Measurements from ENCODE around the gene TNP1. TPM values are rescaled to one million over a fixed set of nuclear protein-coding genes. Genes with fewer than 3 reads are reported as not detected.

The TNP1 gene
- total RNA-seq, 1 donor from 2014 or later: not detected

- peak overlapping the region; percentile 53 for H3K27ac ChIP-seq
- H3K36me3 ChIP-seq: no peaks in the 10 kb centered on the region
- H3K27me3 ChIP-seq: no peaks in the 10 kb centered on the region
- peaks cover 7% of the 10 kb centered on the region for H3K4me1 ChIP-seq
- TF ChIP-seq CTCF (IDR thresholded peaks at IDR 0.05) (no peak), POLR2AphosphoS5 (IDR thresholded peaks at IDR 0.05; ENCODE audit: insufficient read depth in 1 of 2, low read depth in 1 of 2) (no peak), POLR2A (IDR thresholded peaks at IDR 0.05) (no peak)
- DNase-seq (ENCODE audit: extremely low spot score in 2 of 2): no peak
- H3K4me3 ChIP-seq: no peak overlapping the region
- intact Hi-C loops (cut with DNase I): no loop called here
- H3K9me3 ChIP-seq: no peaks in the 10 kb centered on the region
These were observed 2.9 kb upstream of the TNP1 start for GRCh38 chr2:216862628-216863398.

GRCh38 chr2:216860426-216861137, 718 bp upstream of the TNP1 start:
- Histone ChIP-seq H3K27me3 (no peaks in the 10 kb centered on the region), H3K36me3 (no peaks in the 10 kb centered on the region), H3K27ac (no peak overlapping the region), H3K9me3 (no peaks in the 10 kb centered on the region), H3K4me3 (no peak overlapping the region), H3K4me1 (peaks cover 24% of the 10 kb centered on the region)
- TF ChIP-seq CTCF (IDR thresholded peaks at IDR 0.05) (no peak), POLR2AphosphoS5 (IDR thresholded peaks at IDR 0.05; ENCODE audit: insufficient read depth in 1 of 2, low read depth in 1 of 2) (no peak)
- intact Hi-C loops (cut with DNase I): no loop called here
- no peak for DNase-seq (ENCODE audit: extremely low spot score in 2 of 2)

GRCh38 chr2:216858312-216858711, 1.6 kb downstream of the TNP1 start:
- Histone ChIP-seq H3K9me3 (no peaks in the 10 kb centered on the region), H3K27ac (no peak overlapping the region), H3K4me3 (no peak overlapping the region), H3K4me1 (peaks cover 34% of the 10 kb centered on the region), H3K27me3 (no peaks in the 10 kb centered on the region), H3K36me3 (no peaks in the 10 kb centered on the region)
- intact Hi-C loops (cut with DNase I): no loop called here
- no peak for DNase-seq (ENCODE audit: extremely low spot score in 2 of 2)
- TF ChIP-seq POLR2AphosphoS5 (IDR thresholded peaks at IDR 0.05; ENCODE audit: insufficient read depth in 1 of 2, low read depth in 1 of 2) (no peak), POLR2A (IDR thresholded peaks at IDR 0.05) (no peak), CTCF (IDR thresholded peaks at IDR 0.05) (no peak)

- no peak for DNase-seq (ENCODE audit: extremely low spot score in 2 of 2)
- intact Hi-C loops (cut with DNase I): no loop called here
- Histone ChIP-seq H3K27ac (peak overlapping the region; percentile 54), H3K9me3 (no peaks in the 10 kb centered on the region), H3K27me3 (no peaks in the 10 kb centered on the region), H3K36me3 (no peaks in the 10 kb centered on the region), H3K4me3 (no peak overlapping the region), H3K4me1 (peaks cover 34% of the 10 kb centered on the region)
- TF ChIP-seq CTCF (IDR thresholded peaks at IDR 0.05) (no peak), POLR2A (IDR thresholded peaks at IDR 0.05) (no peak), POLR2AphosphoS5 (IDR thresholded peaks at IDR 0.05; ENCODE audit: insufficient read depth in 1 of 2, low read depth in 1 of 2) (no peak)
These were observed 2.7 kb downstream of the TNP1 start for GRCh38 chr2:216857131-216857550.
